Measurements from ENCODE around the gene CCDC71.

GRCh38 chr3:49123687-49124086, 42.4 kb downstream of the CCDC71 start:
- no peak for TF ChIP-seq CTCF (IDR thresholded peaks at IDR 0.05)
- TF ChIP-seq EP300 (IDR thresholded peaks at IDR 0.05) = no peak
- no peak for TF ChIP-seq POLR2A (IDR thresholded peaks at IDR 0.05)
